Thyroid gland (tissue), 4 donors: ENCODE data around the gene TMEM132D.

Experiments used
- CTCF ChIP-seq, 6 experiments: fragments of 200-600 bp in 3 of 6; fragments of 450-650 bp in 3 of 6; sonication (generic) in 3 of 6; IDR thresholded peaks; one replicate each; pipeline ENCODE4 v1.5.1; 2016 to 2019; ENCODE audit warnings: antibody characterized with exemption in 6 of 6, mild to moderate bottlenecking in 2 of 6, inconsistent platforms in 1 of 6, moderate library complexity in 1 of 6
- POLR2A ChIP-seq, 2 donors: fragments of 450-650 bp; IDR thresholded peaks; one replicate each; pipeline ENCODE4 v1.6.1; 2017; ENCODE audit warnings: antibody characterized with exemption in 2 of 2, mild to moderate bottlenecking in 2 of 2, moderate library complexity in 1 of 2

GRCh38 chr12:129589503-129589902 lies 314.3 kb downstream of the TMEM132D start:
- TF ChIP-seq POLR2A (IDR thresholded peaks at IDR 0.05) (no peak), CTCF (IDR thresholded peaks at IDR 0.05) (no peak)
